Measurements from ENCODE around the gene FHIT. TPM values are rescaled to one million over a fixed set of nuclear protein-coding genes. Genes with fewer than 3 reads are reported as not detected.

The FHIT gene
- total and polyA plus RNA-seq, 2 experiments from 2014 or later: 9.7 to 16.2 TPM

DNA sequence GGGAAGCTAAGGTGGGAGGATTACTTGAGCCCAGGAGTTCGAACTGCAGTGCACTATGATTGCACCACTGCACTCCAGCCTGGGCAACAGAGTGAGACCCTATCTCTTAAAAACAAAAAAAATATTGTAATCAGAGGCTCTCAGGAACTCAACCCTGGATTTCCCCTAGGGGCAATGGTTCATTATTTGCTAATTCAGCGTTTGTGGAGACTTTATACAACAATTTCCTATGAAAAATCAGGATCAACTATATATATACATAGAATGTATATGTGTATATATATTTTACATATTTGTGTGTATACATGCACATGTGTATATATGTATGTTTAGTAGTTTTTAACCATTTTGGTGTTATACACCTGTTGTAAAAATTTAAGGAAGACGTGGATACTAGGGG, 463.1 kb downstream of the FHIT start:
- Histone ChIP-seq H3K4me3 (no peak overlapping the region), H3K9me2 (replicated peaks; ENCODE audit: insufficient read depth) (no peaks in the 10 kb centered on the region), H3K4me1 (ENCODE audit: insufficient read depth) (peaks cover 15% of the 10 kb centered on the region), H3K9me3 (ENCODE audit: low read depth) (no peaks in the 10 kb centered on the region), H3K27me3 (no peaks in the 10 kb centered on the region), H3K79me2 (no peaks in the 10 kb centered on the region), H3K4me2 (no peak overlapping the region), H3K36me3 (replicated peaks; ENCODE audit: insufficient read depth, low read depth) (no peaks in the 10 kb centered on the region), H2AFZ (no peak overlapping the region), H3K27ac (no peak overlapping the region), H4K20me1 (ENCODE audit: insufficient read depth, poor library complexity, severe bottlenecking) (no peaks in the 10 kb centered on the region)
- no peak for TF ChIP-seq EZH2 (IDR thresholded peaks at IDR 0.05; ENCODE audit: borderline replicate concordance)
- no peak for TF ChIP-seq CTCF (IDR thresholded peaks at IDR 0.05; ENCODE audit: poor library complexity)
- TF ChIP-seq EZH2phosphoT487 (IDR thresholded peaks at IDR 0.05; ENCODE audit: low read depth, severe bottlenecking, unreplicated experiment): no peak
- no peak for DNase-seq (ENCODE audit: low spot score)
- 92% methylated on average over 3 of the region's 3 CpGs for whole genome bisulfite sequencing (ENCODE audit: low lambda C conversion rate, missing lambda C conversion rate)

DNA sequence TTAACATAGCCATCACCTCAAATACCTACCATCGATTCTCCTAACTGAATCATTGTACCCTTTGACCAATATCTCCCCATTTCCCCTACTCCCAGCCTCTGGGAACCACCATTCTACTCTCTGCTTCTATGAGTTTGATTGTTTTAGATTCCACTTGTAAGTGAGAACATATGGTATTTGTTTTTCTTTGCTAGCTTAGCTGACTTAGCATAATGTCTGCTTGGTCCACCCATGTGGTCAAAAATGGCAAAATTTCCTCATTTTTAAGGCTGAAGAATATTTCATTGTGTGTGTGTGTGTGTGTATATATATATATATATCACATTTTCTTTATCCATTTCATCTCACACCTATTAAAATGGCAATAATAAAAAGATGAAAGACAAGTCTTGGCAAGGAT, 469.3 kb downstream of the FHIT start:
- H3K4me2 ChIP-seq: no peak overlapping the region
- no peak for TF ChIP-seq CTCF (IDR thresholded peaks at IDR 0.05; ENCODE audit: poor library complexity)
- TF ChIP-seq EZH2phosphoT487 (IDR thresholded peaks at IDR 0.05; ENCODE audit: low read depth, severe bottlenecking, unreplicated experiment): no peak
- no peaks in the 10 kb centered on the region for H3K9me2 ChIP-seq (replicated peaks; ENCODE audit: insufficient read depth)
- H3K4me1 ChIP-seq (ENCODE audit: insufficient read depth): no peaks in the 10 kb centered on the region
- H2AFZ ChIP-seq: no peak overlapping the region
- no peaks in the 10 kb centered on the region for H3K36me3 ChIP-seq (replicated peaks; ENCODE audit: insufficient read depth, low read depth)
- no peak for DNase-seq (ENCODE audit: low spot score)
- H4K20me1 ChIP-seq (ENCODE audit: insufficient read depth, poor library complexity, severe bottlenecking): no peaks in the 10 kb centered on the region
- no peaks in the 10 kb centered on the region for H3K27me3 ChIP-seq
- no peaks in the 10 kb centered on the region for H3K9me3 ChIP-seq (ENCODE audit: low read depth)
- WGBS (ENCODE audit: low lambda C conversion rate, missing lambda C conversion rate): 0% methylated on average over 1 of the region's 1 CpG
- no peak overlapping the region for H3K27ac ChIP-seq
- no peak overlapping the region for H3K4me3 ChIP-seq
- H3K79me2 ChIP-seq: no peaks in the 10 kb centered on the region

DNA sequence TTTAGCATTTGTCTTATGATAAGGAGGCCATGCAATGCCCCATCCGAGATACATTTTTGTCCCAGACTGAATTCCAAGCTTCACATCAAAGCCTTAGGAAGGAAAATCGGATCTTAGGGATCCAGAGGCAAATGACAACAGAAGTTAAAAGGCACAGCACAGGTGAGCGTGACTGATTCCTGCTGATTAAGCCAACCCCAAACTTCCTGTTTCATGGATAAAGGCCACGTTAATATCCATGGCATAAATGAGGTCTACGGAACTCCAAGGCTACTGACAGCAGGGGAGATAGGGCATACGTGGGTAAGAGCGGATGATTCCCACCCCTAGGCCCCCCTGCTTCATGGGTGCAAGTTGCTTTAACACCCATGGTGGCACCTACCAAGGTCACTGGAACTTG, 471.6 kb downstream of the FHIT start:
- no peaks in the 10 kb centered on the region for H3K4me1 ChIP-seq (ENCODE audit: insufficient read depth)
- TF ChIP-seq EZH2phosphoT487 (IDR thresholded peaks at IDR 0.05; ENCODE audit: low read depth, severe bottlenecking, unreplicated experiment) (no peak), CTCF (IDR thresholded peaks at IDR 0.05; ENCODE audit: poor library complexity) (no peak), EZH2 (IDR thresholded peaks at IDR 0.05; ENCODE audit: borderline replicate concordance) (no peak)
- H3K27ac ChIP-seq: no peak overlapping the region
- no peaks in the 10 kb centered on the region for H3K27me3 ChIP-seq
- H3K79me2 ChIP-seq: no peaks in the 10 kb centered on the region
- no peaks in the 10 kb centered on the region for H3K9me2 ChIP-seq (replicated peaks; ENCODE audit: insufficient read depth)
- H3K9me3 ChIP-seq (ENCODE audit: low read depth): no peaks in the 10 kb centered on the region
- no peak overlapping the region for H3K4me2 ChIP-seq
- H4K20me1 ChIP-seq (ENCODE audit: insufficient read depth, poor library complexity, severe bottlenecking): no peaks in the 10 kb centered on the region
- H3K36me3 ChIP-seq (replicated peaks; ENCODE audit: insufficient read depth, low read depth): no peaks in the 10 kb centered on the region
- DNase-seq (ENCODE audit: low spot score): no peak
- H3K4me3 ChIP-seq: no peak overlapping the region
- H2AFZ ChIP-seq: no peak overlapping the region
- WGBS (ENCODE audit: low lambda C conversion rate, missing lambda C conversion rate): 91% methylated on average over 7 of the region's 7 CpGs

DNA sequence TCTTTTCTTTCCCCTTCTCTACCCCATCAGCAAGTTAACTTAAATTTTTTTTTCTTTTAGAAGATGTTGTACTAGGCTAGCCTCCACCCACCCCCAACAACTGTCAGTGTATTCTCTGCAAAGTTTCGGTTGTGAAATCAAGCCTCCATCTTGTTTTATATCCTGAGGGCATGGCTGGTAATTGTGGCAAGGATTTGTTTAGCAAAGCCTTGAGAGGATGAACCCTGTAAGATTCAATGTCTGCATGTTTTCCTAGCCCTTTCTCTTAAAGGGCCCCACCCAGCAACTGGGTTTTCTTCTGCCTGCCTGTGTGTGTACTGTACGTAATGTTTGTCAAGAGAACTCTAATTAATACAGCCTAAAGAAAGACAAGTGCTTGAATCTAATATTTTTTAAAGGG, 475.3 kb downstream of the FHIT start:
- no peaks in the 10 kb centered on the region for H3K9me2 ChIP-seq (replicated peaks; ENCODE audit: insufficient read depth)
- H3K27ac ChIP-seq: no peak overlapping the region
- H3K79me2 ChIP-seq: no peaks in the 10 kb centered on the region
- H4K20me1 ChIP-seq (ENCODE audit: insufficient read depth, poor library complexity, severe bottlenecking): no peaks in the 10 kb centered on the region
- WGBS (ENCODE audit: low lambda C conversion rate, missing lambda C conversion rate): 84% methylated on average over 2 of the region's 2 CpGs
- H2AFZ ChIP-seq: no peak overlapping the region
- H3K36me3 ChIP-seq (replicated peaks; ENCODE audit: insufficient read depth, low read depth): no peaks in the 10 kb centered on the region
- TF ChIP-seq EZH2 (IDR thresholded peaks at IDR 0.05; ENCODE audit: borderline replicate concordance): no peak
- no peak for TF ChIP-seq CTCF (IDR thresholded peaks at IDR 0.05; ENCODE audit: poor library complexity)
- no peak for TF ChIP-seq EZH2phosphoT487 (IDR thresholded peaks at IDR 0.05; ENCODE audit: low read depth, severe bottlenecking, unreplicated experiment)
- H3K4me2 ChIP-seq: no peak overlapping the region
- no peak overlapping the region for H3K4me3 ChIP-seq
- DNase-seq (ENCODE audit: low spot score): no peak
- H3K4me1 ChIP-seq (ENCODE audit: insufficient read depth): no peaks in the 10 kb centered on the region
- no peaks in the 10 kb centered on the region for H3K9me3 ChIP-seq (ENCODE audit: low read depth)
- H3K27me3 ChIP-seq: no peaks in the 10 kb centered on the region

All from hepatocyte (in vitro differentiated cells).